ENCODE data around the gene MYB.

MYB gene

GRCh38 chr6:135189344-135189743 lies 8.2 kb downstream of the MYB start (continued):
- TF ChIP-seq PRDM2 (tag by site-specific recombination; IDR thresholded peaks at IDR 0.05; ENCODE audit: borderline replicate concordance) (no peak), PRDM6 (tag by site-specific recombination; IDR thresholded peaks at IDR 0.05) (no peak), ZNF571 (tag by site-specific recombination; IDR thresholded peaks at IDR 0.05) (no peak), ZNF585B (tag by site-specific recombination; IDR thresholded peaks at IDR 0.05) (no peak), ZNF473 (tag by site-specific recombination; IDR thresholded peaks at IDR 0.05) (no peak)

- ChIA-PET CTCF (interaction anchor here (1.2 to 2.0 kb wide), 2 partner anchors 8 to 232 kb away, joined by 4 to 10 read pairs; no protein-coding TSS in a partner anchor), POLR2A (no interaction called here)
- no peak overlapping the region for H3K4me3 ChIP-seq (ENCODE audit: low read depth, low read length)
- TF ChIP-seq ZNF654 (tag by site-specific recombination; IDR thresholded peaks at IDR 0.05; ENCODE audit: low read depth): no peak
- TF ChIP-seq ZNF341 (tag by site-specific recombination; IDR thresholded peaks at IDR 0.05; ENCODE audit: low read depth): no peak
- no peak for TF ChIP-seq ZNF514 (tag by site-specific recombination; IDR thresholded peaks at IDR 0.05)
- no peak for TF ChIP-seq WT1 (tag by site-specific recombination; IDR thresholded peaks at IDR 0.05)
- TF ChIP-seq ZNF670 (tag by site-specific recombination; IDR thresholded peaks at IDR 0.05; ENCODE audit: low read depth): no peak
- no peak for TF ChIP-seq EGR2 (tag by site-specific recombination; IDR thresholded peaks at IDR 0.05; ENCODE audit: low read depth)
- TF ChIP-seq ZSCAN18 (tag by site-specific recombination; IDR thresholded peaks at IDR 0.05): no peak
- TF ChIP-seq ZNF621 (tag by site-specific recombination; IDR thresholded peaks at IDR 0.05): no peak
- TF ChIP-seq ZNF747 (tag by site-specific recombination; IDR thresholded peaks at IDR 0.05): no peak
- TF ChIP-seq ZNF23 (tag by site-specific recombination; IDR thresholded peaks at IDR 0.05; ENCODE audit: borderline replicate concordance): no peak
- no peak for TF ChIP-seq KLF9 (tag by site-specific recombination; IDR thresholded peaks at IDR 0.05; ENCODE audit: low read depth)
- no peak for TF ChIP-seq INSM2 (tag by site-specific recombination; IDR thresholded peaks at IDR 0.05)
- no peak for TF ChIP-seq ZNF488 (tag by site-specific recombination; IDR thresholded peaks at IDR 0.05)
- no peak for TF ChIP-seq ZNF629 (tag by site-specific recombination; IDR thresholded peaks at IDR 0.05)
- no peaks in the 10 kb centered on the region for H3K4me1 ChIP-seq (ENCODE audit: control insufficient read depth, insufficient read depth, low read length)
- H3K36me3 ChIP-seq (ENCODE audit: control insufficient read depth in 2 of 2, insufficient read depth in 1 of 2, low read length in 2 of 2): peaks cover 0 to 23% of the 10 kb centered on the region in 2 experiments; a peak in 1 of 3 replicates
- no peak overlapping the region for H3K27ac ChIP-seq (ENCODE audit: extremely low read depth, low read depth, low read length)
- no peaks in the 10 kb centered on the region for H3K9me3 ChIP-seq (ENCODE audit: control insufficient read depth, insufficient read depth, low read depth, low read length)
Measured at GRCh38 chr6:135191508-135192255, 10.6 kb downstream of the MYB start.

Measured in HEK293 (cell line).